PC-3 (cell line): ENCODE measurements around the gene CLNK. TPM values are rescaled to one million over a fixed set of nuclear protein-coding genes. Genes with fewer than 3 reads are reported as not detected.

ENCODE experiments used
- ATAC-seq: fragments of 200-7000 bp; cut with Tn5 transposase; 2 replicates; pipeline ENCODE4 v1.9.1; 2020; ENCODE audit warnings: mild to moderate bottlenecking, moderate library complexity
- BruUV-seq: library from RNA; stranded (reverse); fragments of 400-500 nt; replicated peaks from 2 replicates; lab custom pipeline; 2021; lab: Mats Ljungman, UMichigan
- CTCF ChIA-PET: fragments of 300-600 bp; sonication (Branson Sonifier 250); formaldehyde crosslinking; loops from one replicate; lab custom pipeline; 2022; ENCODE audit warnings: antibody characterized with exemption; lab: Charles Lee
- POLR2A ChIA-PET: fragments of 300-600 bp; sonication (Branson Sonifier 250); formaldehyde crosslinking; loops from one replicate; lab custom pipeline; 2022; ENCODE audit warnings: antibody characterized with exemption; ENCODE audit not compliant: unreplicated experiment; lab: Charles Lee
- DNase-seq: peaks from one replicate; pipeline ENCODE4 v3.0.0-alpha.2; 2015
- H2AFZ ChIP-seq: fragments of 300-600 bp; sonication (generic); 2 replicates; pipeline ENCODE4 v1.6.0; 2016; ENCODE audit warnings: antibody characterized with exemption, low read length
- H3F3A ChIP-seq: fragments of 300-600 bp; sonication (generic); one replicate; pipeline ENCODE4 v1.6.0; 2017; ENCODE audit warnings: antibody characterized with exemption, low read length, control low read depth, mild to moderate bottlenecking; ENCODE audit not compliant: unreplicated experiment
- H3K27ac ChIP-seq: fragments of 300-600 bp; sonication (generic); 2 replicates; pipeline ENCODE4 v1.5.1; 2016; ENCODE audit warnings: mild to moderate bottlenecking, low read length
- H3K27me3 ChIP-seq: fragments of 300-600 bp; sonication (generic); 2 replicates; pipeline ENCODE4 v1.6.1; 2016; ENCODE audit warnings: low read length, mixed read lengths
- H3K36me3 ChIP-seq: fragments of 300-600 bp; sonication (generic); 2 replicates; pipeline ENCODE4 v1.6.1; 2016; ENCODE audit warnings: low read depth, mixed run types, low read length, mixed read lengths
- H3K4me1 ChIP-seq: fragments of 300-600 bp; sonication (generic); 2 replicates; pipeline ENCODE4 v1.5.1; 2016; ENCODE audit warnings: low read length; ENCODE audit not compliant: insufficient read depth
- H3K4me2 ChIP-seq: fragments of 300-600 bp; sonication (generic); 2 replicates; pipeline ENCODE4 v1.6.0; 2016; ENCODE audit warnings: low read length
- H3K4me3 ChIP-seq: fragments of 300-600 bp; sonication (generic); 2 replicates; pipeline ENCODE4 v1.5.1; 2016; ENCODE audit warnings: mild to moderate bottlenecking, low read length, mixed read lengths
- H3K79me2 ChIP-seq: fragments of 300-600 bp; sonication (generic); 2 replicates; pipeline ENCODE4 v1.6.1; 2017; ENCODE audit warnings: low read length, mixed read lengths
- H3K9ac ChIP-seq: fragments of 300-600 bp; sonication (generic); 2 replicates; pipeline ENCODE4 v1.6.0; 2016; ENCODE audit warnings: mild to moderate bottlenecking, low read length
- H3K9me2 ChIP-seq: fragments of 300-600 bp; sonication (generic); replicated peaks from 2 replicates; pipeline ENCODE4 v1.6.1; 2016; ENCODE audit warnings: mixed run types, low read length, mixed read lengths
- H3K9me3 ChIP-seq: fragments of 300-600 bp; sonication (generic); 2 replicates; pipeline ENCODE4 v1.6.1; 2016; ENCODE audit warnings: low read length, mixed read lengths
- H4K20me1 ChIP-seq: fragments of 300-600 bp; sonication (generic); 2 replicates; pipeline ENCODE4 v1.6.1; 2016; ENCODE audit warnings: low read length, mixed read lengths
- EZH2 ChIP-seq: fragments of 300-600 bp; sonication (generic); IDR thresholded peaks from one replicate; pipeline ENCODE4 v1.6.1; 2017; ENCODE audit warnings: antibody characterized with exemption, mild to moderate bottlenecking, low read length; ENCODE audit not compliant: unreplicated experiment
- EZH2phosphoT487 ChIP-seq: fragments of 300-600 bp; sonication (generic); IDR thresholded peaks from 2 replicates; pipeline ENCODE4 v1.6.1; 2018; ENCODE audit warnings: mild to moderate bottlenecking, antibody characterized with exemption, low read length, borderline replicate concordance
- intact Hi-C: fragments of 100-400 bp; cut with micrococcal nuclease; formaldehyde crosslinking; loops from 2 replicates; pipeline ENCODE4 v1.9.0; 2023
- total RNA-seq: library from RNA; depleted of rRNA; stranded (reverse); fragments of >200 nt; gene quantifications from 2 replicates; pipeline ENCODE4 v1.2.3, GENCODE V29; 2014
- TF ChIP-seq, protein P1 (sequence below): fragments of 300-600 bp; sonication (generic); conservative IDR thresholded peaks from 2 replicates; pipeline ENCODE4 v1.5.1; 2017; ENCODE audit warnings: antibody characterized with exemption, low read depth, mild to moderate bottlenecking, low read length

CLNK gene
- total RNA-seq, 1 experiment from 2014 or later = not detected

DNA sequence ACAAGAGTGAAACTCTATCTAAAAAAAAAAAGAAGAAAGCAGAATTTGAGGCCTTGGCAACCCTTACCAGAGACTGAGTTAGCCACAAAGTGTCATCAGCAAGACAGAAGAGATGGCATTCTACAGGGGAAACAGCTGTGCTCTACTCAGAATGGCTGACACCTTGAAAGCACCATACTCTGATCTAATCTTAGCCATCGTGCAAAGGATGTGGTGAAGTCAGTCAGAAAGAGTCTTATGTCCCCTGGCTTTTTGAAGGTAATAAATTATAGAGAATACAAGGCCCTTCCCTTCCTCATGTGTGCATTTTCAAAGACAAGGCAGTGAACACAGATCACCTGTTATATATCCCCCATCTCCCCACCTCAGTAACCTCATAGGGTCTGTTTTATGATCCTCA is 13.2 kb downstream of the CLNK start:
- DNase-seq (no peak), ATAC-seq (no peak)
- no peaks in the 10 kb centered on the region for H3K9me2 ChIP-seq
- BruUV-seq = no TSS peak
- no peaks in the 10 kb centered on the region for H3F3A ChIP-seq
- H2AFZ ChIP-seq = no peak overlapping the region
- no peaks in the 10 kb centered on the region for H3K4me1 ChIP-seq
- H3K4me2 ChIP-seq = no peak overlapping the region
- H3K9ac ChIP-seq = no peak overlapping the region
- H3K79me2 ChIP-seq = no peaks in the 10 kb centered on the region
- no peaks in the 10 kb centered on the region for H3K27me3 ChIP-seq
- TF ChIP-seq EZH2 (no peak), EZH2phosphoT487 (no peak)
- TF ChIP-seq, protein P1, sequence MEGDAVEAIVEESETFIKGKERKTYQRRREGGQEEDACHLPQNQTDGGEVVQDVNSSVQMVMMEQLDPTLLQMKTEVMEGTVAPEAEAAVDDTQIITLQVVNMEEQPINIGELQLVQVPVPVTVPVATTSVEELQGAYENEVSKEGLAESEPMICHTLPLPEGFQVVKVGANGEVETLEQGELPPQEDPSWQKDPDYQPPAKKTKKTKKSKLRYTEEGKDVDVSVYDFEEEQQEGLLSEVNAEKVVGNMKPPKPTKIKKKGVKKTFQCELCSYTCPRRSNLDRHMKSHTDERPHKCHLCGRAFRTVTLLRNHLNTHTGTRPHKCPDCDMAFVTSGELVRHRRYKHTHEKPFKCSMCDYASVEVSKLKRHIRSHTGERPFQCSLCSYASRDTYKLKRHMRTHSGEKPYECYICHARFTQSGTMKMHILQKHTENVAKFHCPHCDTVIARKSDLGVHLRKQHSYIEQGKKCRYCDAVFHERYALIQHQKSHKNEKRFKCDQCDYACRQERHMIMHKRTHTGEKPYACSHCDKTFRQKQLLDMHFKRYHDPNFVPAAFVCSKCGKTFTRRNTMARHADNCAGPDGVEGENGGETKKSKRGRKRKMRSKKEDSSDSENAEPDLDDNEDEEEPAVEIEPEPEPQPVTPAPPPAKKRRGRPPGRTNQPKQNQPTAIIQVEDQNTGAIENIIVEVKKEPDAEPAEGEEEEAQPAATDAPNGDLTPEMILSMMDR = no peak
- H3K9me3 ChIP-seq = no peaks in the 10 kb centered on the region
- H3K27ac ChIP-seq = no peak overlapping the region
- H3K4me3 ChIP-seq = no peak overlapping the region
- no peaks in the 10 kb centered on the region for H4K20me1 ChIP-seq
- intact Hi-C loops = no loop called here
- no peaks in the 10 kb centered on the region for H3K36me3 ChIP-seq
- ChIA-PET POLR2A (no interaction called here), CTCF (no interaction called here)

DNA sequence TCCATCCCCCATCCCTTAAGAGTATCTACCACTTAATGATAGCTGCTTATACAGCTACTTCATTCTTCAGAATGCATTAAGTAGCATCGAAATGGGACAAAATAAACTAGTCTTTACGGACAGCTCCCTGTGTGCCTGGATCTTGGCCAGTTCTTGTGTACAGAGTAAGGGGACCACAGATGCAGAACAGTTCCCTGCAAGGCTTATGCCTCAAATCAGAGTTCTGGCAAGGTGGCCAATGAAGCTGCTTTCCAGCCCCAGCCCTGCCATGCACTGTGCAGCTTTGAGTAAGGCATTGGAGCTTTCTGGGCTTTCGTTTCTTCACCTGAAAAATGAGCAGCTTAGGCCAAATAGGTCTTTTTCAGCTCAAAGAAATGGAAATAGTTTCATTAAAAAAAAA is 14.2 kb downstream of the CLNK start:
- TF ChIP-seq, protein P1 = no peak
- H3K4me3 ChIP-seq = no peak overlapping the region
- no peaks in the 10 kb centered on the region for H3K4me1 ChIP-seq
- H3K79me2 ChIP-seq = no peaks in the 10 kb centered on the region
- no TSS peak for BruUV-seq
- intact Hi-C loops = no loop called here
- no peaks in the 10 kb centered on the region for H3K9me3 ChIP-seq
- no peaks in the 10 kb centered on the region for H4K20me1 ChIP-seq
- H3K27me3 ChIP-seq = no peaks in the 10 kb centered on the region
- H3K9ac ChIP-seq = no peak overlapping the region
- no peak overlapping the region for H3K4me2 ChIP-seq
- no peaks in the 10 kb centered on the region for H3K9me2 ChIP-seq
- DNase-seq (no peak), ATAC-seq (no peak)
- H3K36me3 ChIP-seq = no peaks in the 10 kb centered on the region
- no peak overlapping the region for H3K27ac ChIP-seq
- ChIA-PET POLR2A (no interaction called here), CTCF (no interaction called here)
- H3F3A ChIP-seq = no peaks in the 10 kb centered on the region
- no peak overlapping the region for H2AFZ ChIP-seq

DNA sequence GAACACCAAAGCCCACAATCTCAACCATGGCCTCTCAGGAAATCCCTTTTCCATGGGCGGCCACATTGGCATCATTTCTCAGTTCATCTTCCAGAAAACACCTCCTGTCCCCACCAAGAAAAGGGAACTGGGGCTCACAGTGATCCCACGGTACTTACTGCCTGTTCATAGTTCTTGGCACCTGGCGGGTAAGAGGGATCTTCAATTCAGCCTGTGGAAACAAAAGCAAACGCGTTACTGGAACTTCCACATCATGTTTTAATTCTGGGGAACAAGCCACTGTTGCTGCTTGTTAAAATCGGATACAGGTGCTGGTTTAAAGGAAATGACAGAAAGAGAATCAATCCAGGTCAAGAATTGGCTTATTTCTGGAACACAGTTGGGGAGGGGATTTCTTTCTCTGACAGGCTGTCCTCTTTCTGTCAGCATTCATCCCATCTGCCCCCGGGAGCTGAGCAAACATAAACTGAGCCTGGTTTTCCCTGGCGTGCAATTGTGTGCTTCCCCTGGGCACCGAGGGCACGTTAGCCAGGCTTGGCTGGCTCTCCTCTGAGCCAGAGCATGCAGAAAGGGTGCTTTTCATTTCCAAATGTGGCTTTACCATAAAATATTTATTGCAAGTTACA is 16.8 kb downstream of the CLNK start:
- no peak for DNase-seq
- no peak overlapping the region for H3K27ac ChIP-seq
- no peaks in the 10 kb centered on the region for H4K20me1 ChIP-seq
- ChIA-PET POLR2A (no interaction called here), CTCF (no interaction called here)
- H3F3A ChIP-seq = no peaks in the 10 kb centered on the region
- no peak overlapping the region for H3K9ac ChIP-seq
- H3K4me1 ChIP-seq = peaks cover 11% of the 10 kb centered on the region; the same call in 1 of the 2 replicates
- no peaks in the 10 kb centered on the region for H3K27me3 ChIP-seq
- no peaks in the 10 kb centered on the region for H3K36me3 ChIP-seq
- H3K4me3 ChIP-seq = no peak overlapping the region
- ATAC-seq = no peak
- H3K9me3 ChIP-seq = no peaks in the 10 kb centered on the region
- H3K9me2 ChIP-seq = no peaks in the 10 kb centered on the region
- no peaks in the 10 kb centered on the region for H3K79me2 ChIP-seq
- no peak overlapping the region for H2AFZ ChIP-seq
- BruUV-seq = no TSS peak
- TF ChIP-seq EZH2 (no peak), EZH2phosphoT487 (no peak)
- TF ChIP-seq, protein P1 = no peak
- H3K4me2 ChIP-seq = no peak overlapping the region
- intact Hi-C loops = no loop called here
